Superior temporal gyrus (tissue), 1 donor: ENCODE results near the gene GEN1.
"Not testable (repeated sequence)": the region's sequence is repeated elsewhere in the genome, so short reads cannot be mapped to it uniquely, and the experiment has no call there.

ENCODE experiments used
- DNase-seq: peaks from one replicate; pipeline ENCODE4 v3.0.0-alpha.2; 2016; ENCODE audit errors: extremely low spot score

The GEN1 gene

DNA sequence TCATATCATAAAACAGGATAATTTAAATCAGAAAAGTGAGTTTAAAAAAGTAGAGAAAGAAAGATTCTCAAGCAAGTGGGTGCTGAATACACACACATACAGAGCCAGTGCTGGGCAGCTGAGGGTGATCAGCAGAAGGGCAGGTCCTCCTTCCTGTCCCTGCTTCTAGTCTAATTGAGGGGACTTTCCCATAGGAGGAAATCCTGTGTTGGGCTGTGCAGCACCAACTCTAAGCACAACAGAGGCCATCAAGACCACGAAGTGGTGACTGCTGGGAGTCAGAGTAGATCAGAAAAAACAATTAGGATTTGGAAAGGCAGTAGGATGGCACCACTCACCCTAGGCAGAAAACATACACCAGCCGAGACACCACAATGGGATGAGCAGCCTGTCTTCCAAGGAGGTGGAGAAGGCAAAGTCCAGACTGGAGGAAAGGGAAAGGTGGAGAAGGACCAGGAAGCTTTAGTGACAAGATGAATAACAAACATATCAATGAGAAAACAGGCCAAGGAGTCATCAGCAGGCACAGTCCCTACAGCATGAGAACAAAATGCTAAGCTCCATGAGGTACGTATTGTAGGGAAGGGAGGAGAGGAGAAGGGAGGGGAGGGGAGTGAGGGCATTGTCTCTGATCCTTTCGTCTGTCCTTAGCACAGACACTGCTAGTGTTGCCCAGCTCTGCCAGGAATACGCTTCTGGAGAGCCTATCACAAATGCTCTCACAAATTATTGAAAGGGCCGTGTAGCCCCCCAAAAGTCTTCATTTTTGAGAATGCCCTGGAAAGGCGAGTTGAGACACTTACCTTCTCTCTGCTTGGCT is 45.6 kb downstream of the GEN1 start:
- no peak for DNase-seq

- DNase-seq: no peak
Observed at GRCh38 chr2:17800219-17800618, 46.3 kb downstream of the GEN1 start.

GRCh38 chr2:17800693-17801458 is 46.9 kb downstream of the GEN1 start:
- DNase-seq: no peak

DNA sequence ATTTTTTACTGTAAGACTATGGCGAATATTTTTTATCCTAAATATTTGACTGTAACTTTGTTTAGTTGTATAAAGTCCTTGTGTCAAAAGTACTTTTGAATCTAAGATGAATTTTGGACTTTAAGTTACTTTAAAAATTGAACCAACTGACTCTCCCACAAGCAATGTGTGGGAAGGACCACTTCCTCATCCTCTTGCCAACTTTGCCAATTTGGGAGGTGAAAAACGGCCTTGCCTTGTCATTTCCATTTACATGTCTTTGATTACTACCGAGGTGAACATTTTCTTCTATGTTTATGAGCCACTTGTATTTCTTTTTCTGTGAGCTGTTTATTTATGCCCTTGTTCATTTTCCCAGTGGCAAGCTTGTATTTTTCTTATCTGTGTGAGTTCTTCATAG is 49.6 kb downstream of the GEN1 start:
- DNase-seq: no peak

DNA sequence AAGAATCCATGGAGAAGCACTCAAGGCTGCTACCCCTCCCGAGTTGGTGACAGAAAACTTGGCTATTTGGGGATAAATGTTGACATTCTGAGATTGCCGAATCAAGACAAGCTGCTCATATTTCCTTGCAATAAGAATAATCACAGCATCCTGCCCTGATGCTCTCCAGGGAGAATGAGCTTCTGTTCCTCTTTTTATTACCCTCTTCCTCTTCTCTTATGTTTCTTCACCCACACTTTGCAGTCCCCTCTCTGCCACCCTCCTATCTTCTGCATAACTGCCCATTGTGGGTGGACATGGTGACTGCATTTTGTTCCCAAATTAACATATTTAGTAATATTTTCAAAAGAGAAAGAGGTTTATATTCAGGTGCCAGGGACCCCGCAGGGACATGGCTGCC is 50.4 kb downstream of the GEN1 start:
- no peak for DNase-seq

GRCh38 chr2:17805166-17805565 is 51.2 kb downstream of the GEN1 start:
- no peak for DNase-seq

DNA sequence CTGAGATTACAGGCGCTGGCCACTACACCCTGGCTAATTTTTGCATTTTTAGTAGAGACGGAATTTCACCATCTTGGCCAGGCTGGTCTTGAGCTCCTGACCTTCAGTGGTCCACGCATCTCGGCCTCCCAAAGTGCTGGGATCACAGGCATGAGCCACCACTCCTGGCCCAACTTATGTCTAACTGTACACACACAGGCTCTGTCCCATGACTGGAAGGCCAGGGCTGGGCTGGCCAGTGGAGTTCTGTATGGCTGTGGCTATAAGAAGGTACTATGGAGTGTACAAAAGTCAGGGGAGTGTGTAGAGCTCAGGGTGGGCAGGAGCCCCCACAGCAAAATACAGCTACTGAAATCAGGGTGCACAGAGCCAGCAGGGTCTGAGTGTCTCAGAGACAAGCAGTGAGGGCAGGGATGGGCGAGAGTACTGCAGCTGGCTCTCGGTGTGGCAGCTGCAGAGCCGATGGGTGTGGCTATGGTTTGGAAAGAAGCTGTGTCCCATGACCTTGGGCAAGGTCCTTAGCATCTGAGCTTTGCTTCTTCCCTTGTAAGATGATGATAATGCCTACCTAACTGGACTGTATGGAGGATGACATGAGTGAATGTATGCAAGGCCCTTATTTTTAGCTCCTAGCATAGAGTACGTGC is 51.9 kb downstream of the GEN1 start:
- no peak for DNase-seq

GRCh38 chr2:17813010-17813741 is 59.2 kb downstream of the GEN1 start:
- peak; percentile 52 for DNase-seq

DNA sequence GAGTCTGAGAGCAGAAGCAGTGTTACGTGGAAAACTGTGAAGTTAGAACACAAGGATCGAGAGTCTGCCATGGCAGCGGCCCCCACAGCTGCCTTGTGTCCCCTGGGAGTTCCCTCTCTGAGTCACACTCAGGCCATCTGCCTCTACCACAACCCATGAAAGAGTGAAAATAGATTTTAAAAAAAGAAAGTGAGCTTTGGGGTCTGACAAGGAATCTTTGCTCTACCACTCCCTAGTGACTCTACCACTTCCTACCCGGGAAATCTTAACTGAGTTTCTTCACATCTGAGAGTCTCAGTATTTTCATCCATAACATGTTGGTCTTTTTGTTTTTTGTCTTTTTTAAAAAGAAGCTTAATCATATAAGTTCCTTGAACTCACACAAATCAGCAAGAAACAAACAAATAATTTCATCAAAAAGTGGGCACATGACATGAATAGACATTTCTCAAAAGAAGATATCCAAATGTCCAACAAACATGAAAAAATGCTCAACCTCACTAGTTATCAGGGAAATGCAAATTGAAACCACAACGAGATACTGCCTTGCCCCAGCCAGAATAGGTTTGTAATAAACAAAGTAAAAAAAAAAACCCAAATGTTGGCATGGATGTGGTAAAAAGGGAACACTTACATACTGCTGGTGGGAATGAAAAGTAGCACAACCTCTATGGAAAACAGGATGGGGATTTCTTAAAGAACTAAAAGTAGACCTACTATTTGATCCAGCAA is 60.0 kb downstream of the GEN1 start:
- peak; percentile 48 for DNase-seq

DNA sequence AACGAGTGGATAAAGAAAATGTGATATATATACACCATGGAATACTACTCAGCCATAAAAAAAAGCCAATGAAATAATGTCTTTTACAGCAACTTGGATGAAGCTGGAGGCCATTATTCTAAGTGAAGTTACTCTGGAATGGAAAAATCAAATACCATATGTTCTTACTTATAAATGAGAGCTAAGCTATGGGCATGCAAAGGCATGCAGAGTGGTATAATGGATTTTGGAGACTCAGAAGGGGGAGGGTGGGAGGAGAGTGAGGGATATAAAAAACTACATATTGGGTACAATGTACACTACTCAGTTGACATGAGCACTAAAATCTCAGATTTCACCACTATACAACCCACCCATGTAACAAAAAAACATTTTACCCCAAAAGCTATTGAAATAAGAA is 60.7 kb downstream of the GEN1 start:
- no peak for DNase-seq

GRCh38 chr2:17815468-17816184 is 61.7 kb downstream of the GEN1 start:
- DNase-seq: peak; percentile 70

GRCh38 chr2:17816396-17817245 is 62.7 kb downstream of the GEN1 start, which contains the start of gene MSGN1:
Gene MSGN1 (plus strand): TSS chr2:17816460. CDS start chr2:17816519, 59 bp downstream.
- no peak for DNase-seq

DNA sequence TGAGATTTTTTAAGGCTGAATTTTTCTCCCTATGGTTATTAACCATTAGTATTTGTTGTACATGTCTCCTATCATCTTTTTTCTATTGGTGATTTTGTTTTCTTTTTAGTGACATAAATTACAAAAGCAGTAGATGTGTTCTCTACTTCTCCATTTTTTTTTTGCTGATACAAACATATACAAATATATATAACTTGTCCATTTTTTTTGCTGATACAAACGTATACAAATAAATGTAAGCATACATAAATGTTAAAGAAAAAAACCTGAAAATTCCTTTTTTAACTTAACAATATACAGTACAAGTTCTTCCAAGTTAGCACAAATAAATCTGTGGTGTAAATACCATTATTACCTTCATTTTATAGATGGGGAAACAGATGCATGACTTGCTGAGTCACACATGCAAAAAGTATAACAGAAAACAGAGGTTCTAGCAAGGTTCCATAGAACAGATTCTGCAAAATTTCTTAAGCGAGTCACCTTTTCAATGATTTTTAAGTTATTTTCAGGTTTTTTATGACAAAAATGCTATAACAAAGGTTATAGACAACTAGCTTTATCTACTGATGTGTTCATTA is 64.4 kb downstream of the GEN1 start:
- no peak for DNase-seq

DNA sequence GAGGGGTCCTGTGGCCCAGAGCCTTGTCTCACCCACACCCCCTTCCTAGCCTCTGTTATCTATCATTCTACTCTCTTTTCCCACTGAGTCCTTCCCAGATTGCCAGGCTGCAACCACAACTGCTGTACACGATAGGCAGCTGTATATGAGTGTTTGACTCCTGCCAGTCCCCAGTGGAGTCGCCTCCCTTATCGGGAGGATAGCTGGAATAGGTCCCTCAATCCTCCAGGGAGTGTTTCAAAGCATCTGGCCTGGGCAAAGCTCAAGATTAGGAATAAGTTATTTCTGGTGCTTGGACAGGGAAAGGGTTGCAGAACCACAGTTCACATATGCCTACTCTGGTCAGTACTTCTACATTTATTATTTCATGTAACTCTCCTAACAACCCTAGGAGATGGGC is 67.1 kb downstream of the GEN1 start:
- DNase-seq: no peak

DNA sequence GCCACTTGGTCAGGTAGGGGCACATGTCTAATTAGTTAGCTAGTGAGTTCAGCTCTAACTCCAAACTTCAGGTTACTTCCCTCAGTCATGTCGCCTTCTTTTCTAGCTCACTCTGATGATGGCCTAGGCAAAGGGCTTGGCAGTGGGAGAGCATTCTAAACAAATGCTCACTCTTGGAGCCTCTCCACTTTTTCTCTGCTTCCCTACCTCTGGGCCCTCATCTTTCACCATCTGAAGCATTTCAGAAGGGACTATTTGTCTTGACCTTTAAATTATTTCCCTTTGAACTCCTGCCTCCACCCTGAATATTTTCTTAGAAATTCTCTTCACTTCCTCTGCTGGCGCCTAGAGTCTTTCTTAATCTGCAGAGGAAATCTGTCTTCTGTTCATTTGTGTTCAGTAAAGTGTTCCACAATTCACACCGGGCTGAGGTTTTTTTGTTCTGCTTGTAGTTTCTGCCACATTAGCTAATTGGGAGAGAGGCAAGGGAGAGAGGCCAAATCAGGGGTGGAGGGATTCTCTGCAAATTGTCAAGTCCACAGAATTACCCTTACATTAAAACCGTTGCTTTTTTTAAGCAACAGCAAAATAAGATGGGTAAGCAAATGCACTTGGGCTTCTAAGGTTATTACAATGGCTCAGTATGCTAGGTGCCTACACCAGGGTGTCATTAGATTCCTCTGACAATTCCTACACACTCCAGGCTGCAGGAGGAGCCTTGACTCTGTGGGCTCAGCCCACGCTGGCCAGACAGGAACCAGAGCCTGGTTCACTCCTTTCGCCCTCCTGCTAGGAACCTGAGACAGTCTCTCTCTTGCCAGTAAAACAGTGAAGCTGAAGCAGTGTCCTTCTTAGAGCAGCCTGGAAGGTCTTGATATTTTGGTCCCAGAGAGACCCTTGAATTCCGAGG is 67.9 kb downstream of the GEN1 start:
- no peak for DNase-seq

DNA sequence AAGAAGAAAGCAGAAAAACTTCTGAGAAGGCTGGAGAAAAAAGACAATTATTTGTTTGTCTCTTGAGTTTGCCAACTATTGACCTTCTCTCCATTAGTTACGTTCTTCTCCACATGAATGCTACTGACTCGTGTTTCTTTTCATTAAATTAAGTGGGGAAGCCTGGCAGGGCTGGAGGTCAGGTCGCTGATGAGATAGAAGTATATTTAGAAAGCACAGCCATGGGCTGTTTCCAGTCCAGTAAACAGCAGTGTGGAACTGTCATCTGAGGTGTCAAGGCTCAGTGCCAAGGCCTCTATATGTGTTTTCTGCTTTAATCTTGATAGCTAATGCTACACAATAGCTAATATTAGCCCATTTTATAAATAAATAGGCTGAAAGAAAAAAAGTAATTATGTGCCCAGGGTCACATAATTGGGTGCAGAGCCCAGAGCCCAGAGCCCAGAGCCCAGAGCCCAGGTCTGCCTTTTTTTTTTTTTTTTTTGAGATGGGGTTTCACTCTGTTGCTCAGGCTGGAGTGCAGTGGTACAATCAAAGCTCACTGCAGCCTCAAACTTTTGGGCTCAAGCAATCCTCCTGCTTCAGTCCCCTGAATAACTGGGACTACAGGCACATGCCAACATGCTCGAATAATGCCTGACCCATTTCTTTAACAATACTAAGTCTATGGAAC is 68.6 kb downstream of the GEN1 start:
- no peak for DNase-seq

GRCh38 chr2:17823646-17824045 is 69.7 kb downstream of the GEN1 start:
- not testable (repeated sequence) for DNase-seq

DNA sequence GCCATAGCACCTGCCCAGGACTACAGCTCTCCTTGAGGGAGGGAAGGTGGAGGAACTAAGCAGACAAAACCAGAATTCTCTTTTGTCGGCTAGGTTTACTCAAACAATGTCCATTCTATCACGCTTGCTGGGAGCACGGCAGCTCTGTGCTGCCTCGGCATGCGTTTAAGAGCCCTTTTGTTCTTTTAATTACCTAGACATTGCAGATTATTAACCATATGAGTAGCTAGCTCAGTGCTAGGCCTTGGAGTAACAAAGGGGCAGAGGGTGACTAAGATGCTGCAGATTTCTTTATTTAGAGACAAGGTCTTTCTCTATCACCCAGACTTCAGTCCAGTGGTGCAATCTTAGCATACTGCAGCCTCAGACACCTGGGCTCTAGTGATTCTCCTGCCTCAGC is 73.4 kb downstream of the GEN1 start:
- DNase-seq: no peak
